ENCODE measurements around the gene MYO5A.

GRCh38 chr15:52520421-52520820, 8.3 kb downstream of the MYO5A start:
- TF ChIP-seq CTCF (IDR thresholded peaks at IDR 0.05) (no peak), POLR2AphosphoS5 (IDR thresholded peaks at IDR 0.05; ENCODE audit: low read depth, low read length) (no peak), EP300 (IDR thresholded peaks at IDR 0.05; ENCODE audit: borderline replicate concordance in 1 of 2, low read depth in 1 of 2, low read length in 1 of 2) (no peak), REST (IDR thresholded peaks at IDR 0.05; ENCODE audit: low read depth, low read length) (no peak), TAF1 (IDR thresholded peaks at IDR 0.05; ENCODE audit: borderline replicate concordance, low read depth, low read length) (no peak), RXRA (IDR thresholded peaks at IDR 0.05; ENCODE audit: borderline replicate concordance, low read depth) (no peak), EZH2phosphoT487 (IDR thresholded peaks at IDR 0.05; ENCODE audit: borderline replicate concordance, low read depth) (no peak), SMC3 (IDR thresholded peaks at IDR 0.05; ENCODE audit: low read depth, low read length) (no peak), GABPA (IDR thresholded peaks at IDR 0.05; ENCODE audit: low read depth) (no peak), PBX3 (IDR thresholded peaks at IDR 0.05) (no peak), NFIC (IDR thresholded peaks at IDR 0.05; ENCODE audit: borderline replicate concordance) (no peak)
- TF ChIP-seq, protein P1, sequence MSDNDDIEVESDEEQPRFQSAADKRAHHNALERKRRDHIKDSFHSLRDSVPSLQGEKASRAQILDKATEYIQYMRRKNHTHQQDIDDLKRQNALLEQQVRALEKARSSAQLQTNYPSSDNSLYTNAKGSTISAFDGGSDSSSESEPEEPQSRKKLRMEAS (IDR thresholded peaks at IDR 0.05; ENCODE audit: low read depth) = no peak

Data from SK-N-SH (cell line).